Heart left ventricle (tissue), 13 donors: ENCODE results near the gene SLC35C1.

Source experiments
- CTCF ChIP-seq, 12 donors: fragments of 200-600 bp; sonication (generic) in 4 of 12; IDR thresholded peaks; one replicate each; pipeline versions ENCODE4 v1.5.0 to v1.8.0; 2018 to 2022; ENCODE audit warnings: antibody characterized with exemption in 12 of 12, mild to moderate bottlenecking in 5 of 12
- POLR2A ChIP-seq, 2 donors: fragments of 450-650 bp; IDR thresholded peaks; one replicate each; pipeline ENCODE4 v1.6.1; 2017; ENCODE audit warnings: antibody characterized with exemption in 2 of 2, mild to moderate bottlenecking in 2 of 2, moderate library complexity in 2 of 2
- donor health status: ischemic (EF 13 %, LVEDD 7.1; RV severe dilation, severe dysfunction).
- donor health status: DM: no; HTN: yes; CAD: no.
- donor health status: DM: no; HTN: no; CAD: no.
- donor health status: ischemic (EF 25% LVEDD 6.9; RV normal size, moderate dysfunction).
- donor health status: ischemic (EF 25% LVEDD 5.7; RV mildly dilated, moderate dysfunction).
- donor health status: ischemic (EF 35%, LVEDD 5.7; RV mildly dilated, moderate dysfunction).
- donor health status: nonischemic (EF 11% LVEDD 7.7; RV severe dilation, severe dysfunction).
- donor health status: DM: yes; HTN: yes; CAD: no.
- donor health status: PGD.
- donor health status: ischemic (EF 29% LVEDD 5.4; RV normal size, mild dysfunction).
- donor health status: nonischemic (EF 23%, LVEDD 6.1; RV moderate dilation, normal function).

- TF ChIP-seq CTCF (IDR thresholded peaks at IDR 0.05) (no peak), POLR2A (IDR thresholded peaks at IDR 0.05) (no peak)
These were observed 3.1 kb upstream of the SLC35C1 start for GRCh38 chr11:45801723-45802315.
